Activated naive CD8-positive, alpha-beta T cell treated with anti-CD3 and anti-CD28 coated beads, Interleukin-2, amount 10 ng/mL, durations not matched to agents 7 days and 5 days (primary cell): ENCODE measurements around the gene ZNF417. TPM values are rescaled to one million over a fixed set of nuclear protein-coding genes. Genes with fewer than 3 reads are reported as not detected.
"Not testable (repeated sequence)": the region's sequence is repeated elsewhere in the genome, so short reads cannot be mapped to it uniquely, and the experiment has no call there.

Experiments
- ATAC-seq: fragments of 150-1000 bp; cut with Tn5 transposase; one replicate; pipeline ENCODE4 v1.10.0; 2021; ENCODE audit warnings: low read depth, moderate library complexity
- POLR2A ChIA-PET: fragments of 350-600 bp; sonication (Branson Sonifier 250); formaldehyde crosslinking; loops from one replicate; lab custom pipeline; 2021; ENCODE audit warnings: antibody characterized with exemption; lab: Charles Lee
- DNase-seq: peaks from one replicate; pipeline ENCODE4 v3.0.0; 2021
- H3K27ac Mint-ChIP-seq: one replicate; pipeline ENCODE4 v1.8.0; 2022; ENCODE audit warnings: mild to moderate bottlenecking, mixed read lengths
- H3K27me3 Mint-ChIP-seq: one replicate; pipeline ENCODE4 v1.8.0; 2022; ENCODE audit warnings: mild to moderate bottlenecking, moderate library complexity, mixed read lengths
- H3K36me3 Mint-ChIP-seq: one replicate; pipeline ENCODE4 v1.8.0; 2021; ENCODE audit warnings: mild to moderate bottlenecking, mixed read lengths
- H3K4me1 Mint-ChIP-seq: one replicate; pipeline ENCODE4 v1.8.0; 2021; ENCODE audit warnings: mixed read lengths
- H3K4me3 Mint-ChIP-seq: one replicate; pipeline ENCODE4 v1.8.0; 2022; ENCODE audit warnings: mild to moderate bottlenecking, moderate library complexity, mixed read lengths
- H3K9me3 Mint-ChIP-seq: one replicate; pipeline ENCODE4 v1.8.0; 2021; ENCODE audit warnings: mixed read lengths
- total RNA-seq, 2 experiments: library from RNA; stranded (reverse); gene quantifications; one replicate each; pipeline ENCODE4 v1.2.3, GENCODE V29; 2021

ZNF417 gene
- total RNA-seq, 2 experiments from 2014 or later = 35.8 to 36.5 TPM

- POLR2A ChIA-PET = no interaction called here
- H3K9me3 Mint-ChIP-seq = peaks cover 33% of the 10 kb centered on the region
- H3K36me3 Mint-ChIP-seq = peaks cover 65% of the 10 kb centered on the region
- H3K27me3 Mint-ChIP-seq = no peaks in the 10 kb centered on the region
- no peak for ATAC-seq
- H3K4me3 Mint-ChIP-seq = no peak overlapping the region
- no peak for DNase-seq
- no peak overlapping the region for H3K27ac Mint-ChIP-seq
- no peaks in the 10 kb centered on the region for H3K4me1 Mint-ChIP-seq
Observed at GRCh38 chr19:57927587-57927986, 11.2 kb upstream of the ZNF417 start.

GRCh38 chr19:57914531-57914930 is 1.9 kb downstream of the ZNF417 start:
- ATAC-seq (no peak), DNase-seq (no peak)
- Mint-ChIP-seq H3K36me3 (peaks cover 69% of the 10 kb centered on the region), H3K27me3 (no peaks in the 10 kb centered on the region), H3K4me1 (peaks cover 20% of the 10 kb centered on the region), H3K27ac (no peak overlapping the region), H3K9me3 (peaks cover 24% of the 10 kb centered on the region), H3K4me3 (peak overlapping the region; percentile 18)
- POLR2A ChIA-PET = interaction anchor here (0.6 kb wide), 1 partner anchor 578 kb away, joined by 3 read pairs; no protein-coding TSS in a partner anchor

- H3K9me3 Mint-ChIP-seq = peaks cover 16% of the 10 kb centered on the region
- no peak overlapping the region for H3K27ac Mint-ChIP-seq
Observed at GRCh38 chr19:57907394-57907793, 9.0 kb downstream of the ZNF417 start.

GRCh38 chr19:57905258-57905657 is 11.1 kb downstream of the ZNF417 start:
- no peak for DNase-seq
- Mint-ChIP-seq H3K9me3 (peaks cover 8% of the 10 kb centered on the region), H3K27ac (no peak overlapping the region), H3K27me3 (no peaks in the 10 kb centered on the region), H3K36me3 (peaks cover 52% of the 10 kb centered on the region), H3K4me1 (peaks cover 5% of the 10 kb centered on the region), H3K4me3 (no peak overlapping the region)
- no peak for ATAC-seq
- POLR2A ChIA-PET = no interaction called here

More at GRCh38 chr19:57907394-57907793, 9.0 kb downstream of the ZNF417 start:
- H3K27me3 Mint-ChIP-seq = no peaks in the 10 kb centered on the region
- H3K4me3 Mint-ChIP-seq = no peak overlapping the region
- peaks cover 5% of the 10 kb centered on the region for H3K4me1 Mint-ChIP-seq
- H3K36me3 Mint-ChIP-seq = peaks cover 64% of the 10 kb centered on the region
- POLR2A ChIA-PET = no interaction called here
- ATAC-seq (no peak), DNase-seq (no peak)

GRCh38 chr19:57903618-57904184 is 12.7 kb downstream of the ZNF417 start:
- H3K9me3 Mint-ChIP-seq = peaks cover 8% of the 10 kb centered on the region
- H3K36me3 Mint-ChIP-seq = peaks cover 43% of the 10 kb centered on the region
- POLR2A ChIA-PET = no interaction called here
- H3K4me1 Mint-ChIP-seq = peaks cover 5% of the 10 kb centered on the region
- DNase-seq (no peak), ATAC-seq (no peak)
- no peak overlapping the region for H3K4me3 Mint-ChIP-seq
- no peaks in the 10 kb centered on the region for H3K27me3 Mint-ChIP-seq
- H3K27ac Mint-ChIP-seq = peak overlapping the region; percentile 25

GRCh38 chr19:57900311-57900710 is 16.1 kb downstream of the ZNF417 start:
- H3K27ac Mint-ChIP-seq = no peak overlapping the region
- POLR2A ChIA-PET = no interaction called here
- no peak overlapping the region for H3K4me3 Mint-ChIP-seq
- ATAC-seq = no peak
- H3K27me3 Mint-ChIP-seq = no peaks in the 10 kb centered on the region
- H3K4me1 Mint-ChIP-seq = peaks cover 5% of the 10 kb centered on the region
- DNase-seq = no peak
- peaks cover 23% of the 10 kb centered on the region for H3K36me3 Mint-ChIP-seq
- no peaks in the 10 kb centered on the region for H3K9me3 Mint-ChIP-seq

GRCh38 chr19:57890706-57891105 is 25.7 kb downstream of the ZNF417 start:
- not testable (repeated sequence) for ATAC-seq, H3K27ac Mint-ChIP-seq, DNase-seq, H3K27me3 Mint-ChIP-seq, H3K4me3 Mint-ChIP-seq
- Mint-ChIP-seq H3K9me3 (peaks cover 12% of the 10 kb centered on the region), H3K36me3 (peaks cover 28% of the 10 kb centered on the region), H3K4me1 (peaks cover 18% of the 10 kb centered on the region)
- POLR2A ChIA-PET = interaction anchor here (0.6 kb wide), 1 partner anchor 461 kb away, joined by 3 read pairs; no protein-coding TSS in a partner anchor

GRCh38 chr19:57888560-57889231 is 27.7 kb downstream of the ZNF417 start, which contains the start of gene ZNF814:
TSS of gene ZNF814 (minus strand) at chr19:57889037. CDS start at chr19:57888802, 235 bp downstream.
- Mint-ChIP-seq H3K4me3 (peak within 1 kb of the TSS; percentile 93), H3K27me3 (no peaks in the 10 kb centered on the region), H3K27ac (peak within 1 kb of the TSS; percentile 89), H3K4me1 (peaks cover 18% of the 10 kb centered on the region), H3K9me3 (peaks cover 20% of the 10 kb centered on the region), H3K36me3 (peaks cover 44% of the 10 kb centered on the region)
- ATAC-seq (peak; percentile 89), DNase-seq (peak; percentile 87)
- POLR2A ChIA-PET = interaction anchor here (0.9 to 2.9 kb wide), 4 partner anchors 28 to 296 kb away, joined by 3 to 12 read pairs (median 8); partner anchors contain the start of genes ZNF417 and ZNF776

- POLR2A ChIA-PET = interaction anchor here (0.9 to 2.9 kb wide), 5 partner anchors 28 to 453 kb away, joined by 3 to 12 read pairs (median 7); partner anchors contain the start of genes ZNF417 and ZNF776
- no peak for ATAC-seq
- H3K4me3 Mint-ChIP-seq = peak overlapping the region; percentile 93
- no peaks in the 10 kb centered on the region for H3K27me3 Mint-ChIP-seq
- H3K27ac Mint-ChIP-seq = peak overlapping the region; percentile 89
- H3K4me1 Mint-ChIP-seq = peaks cover 18% of the 10 kb centered on the region
- peaks cover 20% of the 10 kb centered on the region for H3K9me3 Mint-ChIP-seq
- DNase-seq = no peak
- peaks cover 50% of the 10 kb centered on the region for H3K36me3 Mint-ChIP-seq
Observed at GRCh38 chr19:57888107-57888559, 28.3 kb downstream of the ZNF417 start.

- H3K9me3 Mint-ChIP-seq = peaks cover 21% of the 10 kb centered on the region
- H3K27me3 Mint-ChIP-seq = no peaks in the 10 kb centered on the region
- peaks cover 18% of the 10 kb centered on the region for H3K4me1 Mint-ChIP-seq
- H3K27ac Mint-ChIP-seq = peak overlapping the region; percentile 89
- DNase-seq (no peak), ATAC-seq (no peak)
- POLR2A ChIA-PET = interaction anchor here (0.9 to 2.9 kb wide), 4 partner anchors 29 to 452 kb away, joined by 3 to 12 read pairs (median 8); partner anchors contain the start of genes ZNF417 and ZNF776
- peak overlapping the region; percentile 93 for H3K4me3 Mint-ChIP-seq
- peaks cover 57% of the 10 kb centered on the region for H3K36me3 Mint-ChIP-seq
Observed at GRCh38 chr19:57887195-57887941, 29.0 kb downstream of the ZNF417 start.

GRCh38 chr19:57886046-57886445 is 30.3 kb downstream of the ZNF417 start:
- ATAC-seq (no peak), DNase-seq (no peak)
- Mint-ChIP-seq H3K27me3 (no peaks in the 10 kb centered on the region), H3K4me3 (no peak overlapping the region), H3K36me3 (peaks cover 55% of the 10 kb centered on the region), H3K27ac (no peak overlapping the region), H3K4me1 (peaks cover 18% of the 10 kb centered on the region), H3K9me3 (peaks cover 19% of the 10 kb centered on the region)
- POLR2A ChIA-PET = no interaction called here

- H3K4me3 Mint-ChIP-seq, DNase-seq, H3K4me1 Mint-ChIP-seq, POLR2A ChIA-PET, ATAC-seq, H3K27me3 Mint-ChIP-seq: not testable (repeated sequence)
- peak overlapping the region; percentile 47 for H3K27ac Mint-ChIP-seq
- H3K36me3 Mint-ChIP-seq = peaks cover 80% of the 10 kb centered on the region
- peaks cover 40% of the 10 kb centered on the region for H3K9me3 Mint-ChIP-seq
Observed at GRCh38 chr19:57873883-57874799, 42.3 kb downstream of the ZNF417 start.
